HG03039 (cell line): Measurements from ENCODE around the gene BLM.
"Not testable (repeated sequence)": the region's sequence is repeated elsewhere in the genome, so short reads cannot be mapped to it uniquely, and the experiment has no call there.

Experiments
- ATAC-seq: cut with Tn5 transposase; IDR thresholded peaks from one replicate; pipeline ENCODE4 v1.9.1; 2021; ENCODE audit warnings: mild to moderate bottlenecking, moderate library complexity; ENCODE audit not compliant: unreplicated experiment

BLM gene

DNA sequence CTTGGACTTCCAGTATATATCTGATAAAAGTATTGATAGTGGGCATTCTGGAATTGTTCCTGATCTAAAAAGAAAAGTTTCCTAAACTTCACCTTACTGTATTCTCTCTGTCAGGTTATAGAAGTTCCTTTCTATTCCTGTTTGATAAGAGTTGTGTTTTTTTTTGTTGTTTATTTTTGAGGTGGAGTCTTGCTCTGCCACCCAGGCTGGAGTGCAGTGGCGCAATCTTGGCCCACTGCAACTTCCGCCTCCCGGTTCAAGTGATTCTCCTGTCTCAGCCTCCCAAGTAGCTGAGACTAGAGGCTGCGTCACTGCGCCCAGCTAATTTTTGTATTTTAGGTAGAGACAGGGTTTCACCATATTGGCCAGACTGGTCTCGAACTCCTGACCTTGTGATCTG, 13.1 kb downstream of the BLM start:
- ATAC-seq, result no peak

- no peak for ATAC-seq
These were observed 18.8 kb downstream of the BLM start for GRCh38 chr15:90735923-90736322.

- not testable (repeated sequence) for ATAC-seq
These were observed 23.4 kb downstream of the BLM start for GRCh38 chr15:90740545-90740944.

- ATAC-seq, result no peak
These were observed 24.9 kb downstream of the BLM start for GRCh38 chr15:90742087-90742486.

DNA sequence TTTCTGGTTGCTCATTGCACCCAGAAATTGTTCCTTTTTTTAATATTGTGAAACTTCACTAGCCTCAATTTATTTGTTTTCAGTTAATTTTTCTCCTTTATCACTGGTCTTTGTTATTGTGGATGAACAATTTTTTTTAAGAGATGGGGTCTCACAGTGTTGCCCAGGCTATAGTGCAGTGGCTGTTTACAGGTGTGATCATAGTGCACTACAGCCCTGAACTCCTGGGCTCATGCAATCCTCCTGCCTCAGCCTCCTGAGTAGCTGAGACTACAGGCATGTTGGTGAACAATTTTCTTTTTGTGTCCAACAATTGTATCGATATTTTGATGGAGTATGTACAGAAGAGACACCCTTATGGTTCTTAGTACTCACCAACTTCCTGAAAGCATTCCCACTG, 26.3 kb downstream of the BLM start:
- ATAC-seq, result no peak

DNA sequence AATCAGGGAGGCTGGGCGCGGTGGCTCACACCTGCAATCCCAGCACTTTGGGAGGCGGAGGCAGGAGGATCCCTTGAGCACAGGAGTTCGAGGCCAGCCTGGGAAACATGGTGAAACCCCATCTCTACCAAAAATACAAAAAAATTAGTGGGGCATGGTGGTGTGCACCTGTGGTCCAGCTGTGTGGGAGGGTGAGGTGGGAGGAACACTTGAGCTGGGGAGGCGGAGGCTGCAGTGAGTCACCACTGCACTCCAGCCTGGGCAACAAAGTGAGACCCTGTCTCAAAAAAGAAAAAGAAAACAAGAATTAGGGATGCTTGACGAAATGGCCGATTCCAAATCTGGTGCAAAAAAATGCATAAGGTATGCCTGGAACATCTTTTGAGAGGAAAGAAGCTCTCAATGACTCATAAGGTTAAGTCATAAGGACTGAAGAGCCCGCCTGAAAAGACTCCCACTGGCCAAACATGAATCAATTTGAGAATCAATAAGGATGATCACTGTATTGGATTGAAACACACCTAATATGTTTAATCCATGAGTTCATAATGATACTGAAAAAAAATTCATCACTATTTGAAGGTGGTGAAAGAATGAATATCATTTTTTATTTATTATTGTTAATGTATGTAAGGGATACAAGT, 27.7 kb downstream of the BLM start:
- no peak for ATAC-seq

DNA sequence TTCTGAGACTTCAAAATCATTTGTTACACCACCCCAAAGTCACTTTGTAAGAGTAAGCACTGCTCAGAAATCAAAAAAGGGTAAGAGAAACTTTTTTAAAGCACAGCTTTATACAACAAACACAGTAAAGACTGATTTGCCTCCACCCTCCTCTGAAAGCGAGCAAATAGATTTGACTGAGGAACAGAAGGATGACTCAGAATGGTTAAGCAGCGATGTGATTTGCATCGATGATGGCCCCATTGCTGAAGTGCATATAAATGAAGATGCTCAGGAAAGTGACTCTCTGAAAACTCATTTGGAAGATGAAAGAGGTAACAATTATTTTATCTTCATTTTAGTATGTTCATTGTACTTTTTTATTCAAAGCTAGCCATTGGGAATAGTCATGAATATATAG, 32.6 kb downstream of the BLM start:
- no peak for ATAC-seq

DNA sequence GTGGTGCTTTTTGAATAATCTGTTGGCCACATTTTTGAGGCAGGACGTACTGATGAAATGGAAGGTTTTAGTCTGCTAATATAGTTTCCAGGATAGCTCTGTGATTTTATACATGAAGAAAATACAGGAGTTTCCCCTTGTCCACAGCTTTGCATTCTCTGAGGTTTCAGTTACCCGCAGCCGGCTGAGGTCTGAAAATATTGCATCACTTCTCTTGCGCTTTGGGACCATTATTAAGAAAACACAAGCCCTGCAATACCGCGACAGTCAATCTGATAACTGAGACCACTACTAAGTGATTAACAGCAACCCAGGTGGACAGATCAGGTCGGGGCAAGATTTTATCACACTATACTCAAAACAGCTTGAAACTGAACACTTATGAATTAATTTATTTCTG, 33.0 kb downstream of the BLM start:
- ATAC-seq, result no peak

DNA sequence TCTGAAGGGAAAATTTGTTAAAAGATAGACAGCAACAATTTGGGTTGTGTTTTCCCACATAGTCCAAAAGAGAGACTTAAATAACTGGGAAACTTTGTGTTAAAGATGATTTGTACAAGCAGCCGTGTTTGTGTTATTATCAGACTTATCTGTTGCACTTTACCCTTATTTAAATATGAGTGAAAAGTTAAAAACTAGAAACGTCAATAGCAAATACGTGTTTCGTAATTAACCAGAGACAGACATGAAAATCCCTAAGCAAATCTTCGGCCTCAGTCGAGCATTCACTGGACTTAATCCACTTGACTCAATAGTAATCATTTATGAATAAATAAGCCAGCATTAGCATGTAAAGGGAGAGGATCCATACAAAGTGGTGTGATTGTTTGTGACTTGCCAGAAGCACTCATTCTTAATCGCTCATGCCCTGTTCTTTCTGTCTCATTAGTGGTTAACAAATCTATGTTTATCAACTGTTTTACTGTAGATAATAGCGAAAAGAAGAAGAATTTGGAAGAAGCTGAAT, 34.2 kb downstream of the BLM start:
- ATAC-seq, result no peak

- no peak for ATAC-seq
These were observed 39.8 kb downstream of the BLM start for GRCh38 chr15:90756916-90757315.

- no peak for ATAC-seq
These were observed 40.3 kb downstream of the BLM start for GRCh38 chr15:90757461-90757860.

GRCh38 chr15:90760661-90761232, 43.6 kb downstream of the BLM start:
- ATAC-seq, result no peak

- no peak for ATAC-seq
These were observed 44.5 kb downstream of the BLM start for GRCh38 chr15:90761629-90762028.

DNA sequence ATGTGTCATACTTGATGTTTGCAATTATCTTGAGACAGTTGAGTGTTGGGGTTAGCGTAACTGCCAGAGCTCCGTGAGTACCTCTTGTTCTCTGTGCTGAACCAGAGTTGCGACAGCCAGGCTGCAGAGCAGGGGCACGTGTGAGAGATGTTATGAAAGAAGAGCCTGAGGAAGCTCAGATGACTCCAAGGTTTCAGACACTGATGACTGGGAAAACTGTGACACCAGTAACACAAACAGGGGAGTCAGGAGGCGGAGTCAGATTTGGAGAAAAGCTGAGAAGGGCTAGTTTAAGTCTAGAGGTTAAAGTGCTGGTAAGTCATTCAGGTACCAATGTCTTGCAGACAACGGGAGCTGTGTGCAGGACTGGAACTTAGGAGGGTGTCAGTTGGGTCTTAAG, 45.0 kb downstream of the BLM start:
- ATAC-seq, result no peak

DNA sequence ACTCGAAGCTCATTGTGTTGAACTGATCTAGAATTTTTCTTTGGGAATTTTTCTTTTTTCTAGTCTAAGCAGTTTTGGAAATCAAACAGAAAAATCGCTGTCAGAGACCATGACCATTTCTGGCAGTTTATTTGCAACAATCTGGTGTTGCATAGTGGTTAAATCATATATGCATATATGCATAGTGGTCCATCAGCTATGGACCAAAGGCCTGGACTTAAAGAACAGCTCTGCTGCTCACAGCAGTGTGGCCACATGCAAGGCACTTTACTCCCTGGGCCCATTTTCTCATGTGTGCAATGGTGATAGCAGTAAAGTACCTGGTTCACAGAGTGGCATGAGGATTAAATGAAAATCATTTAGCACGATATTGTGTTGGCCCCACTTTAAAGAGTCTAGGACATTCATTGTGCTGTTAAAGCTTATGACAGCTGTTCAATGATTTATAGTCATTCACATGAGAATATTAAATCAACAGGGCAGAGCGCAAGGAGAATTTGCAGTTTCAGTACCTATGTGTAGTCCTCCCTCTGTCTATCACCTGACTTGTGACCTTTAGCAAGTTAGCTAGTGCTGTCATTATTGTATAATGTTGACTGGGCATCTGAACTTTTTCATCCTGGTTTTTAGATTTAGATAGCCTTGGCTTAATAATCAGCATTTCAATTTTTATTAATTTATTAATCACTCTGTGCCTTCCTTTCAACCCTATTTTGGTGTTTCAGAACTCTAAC, 46.4 kb downstream of the BLM start:
- no peak for ATAC-seq

GRCh38 chr15:90765531-90765930, 48.4 kb downstream of the BLM start:
- no peak for ATAC-seq

DNA sequence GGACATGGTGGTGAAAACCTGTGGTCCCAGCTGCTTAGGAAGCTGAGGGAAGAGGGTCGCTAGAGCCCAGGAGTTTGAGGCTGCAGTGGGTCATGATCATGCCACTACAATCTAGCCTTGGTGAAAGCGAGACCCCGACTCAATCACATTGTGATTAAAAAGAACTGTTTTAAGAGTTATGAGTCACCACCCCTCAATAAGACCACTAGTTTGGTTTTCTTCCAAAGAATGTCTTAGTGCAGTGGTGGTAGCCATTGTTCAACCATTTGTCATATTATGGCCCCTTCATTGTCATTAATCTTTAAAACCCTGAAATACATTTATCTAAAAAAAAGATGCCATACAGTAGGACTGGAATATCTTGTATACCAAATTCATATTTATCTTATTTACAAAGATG, 48.8 kb downstream of the BLM start:
- no peak for ATAC-seq

GRCh38 chr15:90769375-90769774, 52.2 kb downstream of the BLM start:
- no peak for ATAC-seq

GRCh38 chr15:90773485-90773884, 56.3 kb downstream of the BLM start:
- ATAC-seq, result no peak

DNA sequence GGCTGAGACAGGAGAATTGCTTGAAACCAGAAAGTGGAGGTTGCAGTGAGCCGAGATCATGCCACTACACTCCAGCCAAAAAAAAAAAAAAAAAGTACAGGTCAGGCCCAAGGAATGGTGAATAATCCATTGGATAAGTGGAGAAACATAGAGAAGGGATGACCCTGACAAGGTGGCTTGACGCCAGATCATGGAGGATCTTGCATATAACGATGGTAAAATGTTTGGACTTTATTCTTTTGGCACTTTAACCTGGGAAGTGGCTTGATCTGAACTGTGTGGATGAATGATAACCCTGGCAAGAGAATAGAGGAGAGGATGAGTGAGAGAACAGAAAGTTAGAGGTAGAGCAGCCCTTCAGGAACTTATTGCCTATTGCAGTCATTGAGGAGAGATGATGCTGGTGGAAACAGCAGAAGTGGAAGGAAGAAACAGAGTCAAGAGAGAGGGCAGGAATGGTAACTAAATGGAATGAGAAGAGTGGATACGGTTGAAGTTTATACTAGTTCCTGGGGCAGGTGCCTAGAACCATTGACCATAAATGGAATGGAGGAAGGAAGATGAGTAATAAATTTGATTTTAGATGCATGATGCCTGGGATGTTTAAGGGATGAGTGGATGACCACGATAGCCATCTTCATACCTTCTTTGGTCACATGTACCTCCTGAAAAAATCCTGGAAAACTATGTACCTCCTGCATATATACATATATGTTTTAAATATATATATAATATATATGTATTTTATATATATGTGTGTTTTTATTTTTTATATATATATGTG, 57.8 kb downstream of the BLM start:
- ATAC-seq, result no peak

GRCh38 chr15:90780916-90781315, 63.8 kb downstream of the BLM start:
- no peak for ATAC-seq
